PC-9 (cell line): ENCODE measurements around the gene PNPO.

Experiments
- CTCF ChIP-seq: fragments of 200-600 bp; sonication (generic); conservative IDR thresholded peaks from 2 replicates; pipeline ENCODE4 v1.6.1; 2017; ENCODE audit warnings: mixed run types, antibody characterized with exemption, mild to moderate bottlenecking, moderate library complexity
- EZH2 ChIP-seq: fragments of 200-600 bp; sonication (generic); IDR thresholded peaks from 2 replicates; pipeline ENCODE4 v1.8.0; 2017; ENCODE audit warnings: antibody characterized with exemption, low read depth

DNA sequence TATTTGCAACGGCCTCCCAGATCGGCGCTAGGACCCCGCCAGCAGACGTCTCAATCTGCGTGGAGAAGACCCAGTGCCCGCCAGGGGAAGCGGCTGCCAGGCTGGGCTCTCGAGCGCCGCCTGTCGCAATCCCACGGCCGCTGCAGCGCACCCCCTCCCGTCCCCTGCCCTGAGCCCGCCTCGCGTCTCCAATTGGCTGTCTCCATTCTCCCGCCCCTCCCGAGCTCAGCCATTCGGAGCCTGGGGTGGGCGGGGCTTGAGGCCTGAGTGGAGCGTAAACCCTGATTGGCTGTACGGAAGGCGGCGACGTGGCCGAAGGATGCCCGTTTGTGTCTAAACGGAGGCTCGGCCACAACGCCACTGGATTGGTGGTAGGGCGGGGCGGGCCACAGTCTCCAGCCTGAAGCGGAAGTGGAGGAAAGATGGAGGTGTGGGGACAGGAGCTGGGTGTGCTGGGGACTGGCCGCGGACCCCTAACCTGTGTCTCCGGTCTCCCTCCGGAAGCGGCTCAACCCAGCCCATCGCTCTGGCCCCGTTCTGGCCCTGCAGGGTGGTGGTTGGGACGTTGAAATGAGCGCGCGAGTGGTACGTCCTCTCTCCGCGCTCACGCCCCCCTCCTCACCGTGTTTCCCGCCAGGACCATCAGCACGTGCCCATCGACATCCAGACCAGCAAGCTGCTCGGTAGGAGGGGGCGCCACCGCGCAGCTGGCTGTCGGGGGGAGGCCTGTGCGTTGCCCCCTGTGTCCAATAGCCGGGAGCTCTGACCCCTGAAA, 29.5 kb downstream of the PNPO start, which contains the start of gene CDK5RAP3:
- TF ChIP-seq CTCF (peak; percentile 90), EZH2 (no peak)
